ENCODE data around the gene IGSF8. TPM values are rescaled to one million over a fixed set of nuclear protein-coding genes. Genes with fewer than 3 reads are reported as not detected.
"Not testable (repeated sequence)": the region's sequence is repeated elsewhere in the genome, so short reads cannot be mapped to it uniquely, and the experiment has no call there.

Gene IGSF8
- total and polyA plus RNA-seq, 2 donors (not counting 3 experiments of a cell fraction or from before 2014, with no cell fraction given): 9.5 to 17.5 TPM

DNA sequence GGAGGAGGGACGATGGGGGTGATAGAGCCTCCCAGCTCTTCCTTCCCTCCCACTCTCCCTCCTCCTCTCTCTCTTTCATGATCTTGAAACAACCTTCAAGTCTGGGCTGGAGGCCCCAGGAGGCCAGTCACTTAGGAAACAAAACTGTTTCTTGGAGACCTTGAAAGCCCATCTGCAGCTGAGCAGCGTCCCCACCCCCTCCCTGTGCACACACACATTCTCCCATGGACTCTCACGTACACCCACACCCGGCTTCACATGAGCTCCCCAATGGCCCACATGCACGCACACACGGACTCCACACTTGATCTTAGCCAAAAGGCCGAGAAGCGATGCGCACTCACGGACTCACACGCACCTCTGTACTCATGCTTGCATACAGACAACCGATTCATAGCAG lies 13.9 kb upstream of the IGSF8 start:
- dilution Hi-C loops (cut with MboI; ENCODE audit: extremely low pct_ligation_motif_present, low sequenced_read_pairs) (no loop called here), intact Hi-C loops (cut with micrococcal nuclease) (no loop called here)
- no peak for DNase-seq (ENCODE audit: low read depth, low spot score)
- H3K4me3 ChIP-seq (replicated peaks in 1 of 3; ENCODE audit: insufficient read depth in 1 of 3, low read depth in 1 of 3, low read length in 3 of 3): no peak overlapping the region
- TF ChIP-seq, protein P1, sequence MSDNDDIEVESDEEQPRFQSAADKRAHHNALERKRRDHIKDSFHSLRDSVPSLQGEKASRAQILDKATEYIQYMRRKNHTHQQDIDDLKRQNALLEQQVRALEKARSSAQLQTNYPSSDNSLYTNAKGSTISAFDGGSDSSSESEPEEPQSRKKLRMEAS (IDR thresholded peaks at IDR 0.05; ENCODE audit: insufficient read depth, insufficient read length): no peak
- TF ChIP-seq FOS (IDR thresholded peaks at IDR 0.05; ENCODE audit: borderline replicate concordance, insufficient read depth, low read length): no peak
- TF ChIP-seq EZH2 (IDR thresholded peaks at IDR 0.05; ENCODE audit: borderline replicate concordance, low read depth, low read length, severe bottlenecking): no peak
- TF ChIP-seq, protein P2, sequence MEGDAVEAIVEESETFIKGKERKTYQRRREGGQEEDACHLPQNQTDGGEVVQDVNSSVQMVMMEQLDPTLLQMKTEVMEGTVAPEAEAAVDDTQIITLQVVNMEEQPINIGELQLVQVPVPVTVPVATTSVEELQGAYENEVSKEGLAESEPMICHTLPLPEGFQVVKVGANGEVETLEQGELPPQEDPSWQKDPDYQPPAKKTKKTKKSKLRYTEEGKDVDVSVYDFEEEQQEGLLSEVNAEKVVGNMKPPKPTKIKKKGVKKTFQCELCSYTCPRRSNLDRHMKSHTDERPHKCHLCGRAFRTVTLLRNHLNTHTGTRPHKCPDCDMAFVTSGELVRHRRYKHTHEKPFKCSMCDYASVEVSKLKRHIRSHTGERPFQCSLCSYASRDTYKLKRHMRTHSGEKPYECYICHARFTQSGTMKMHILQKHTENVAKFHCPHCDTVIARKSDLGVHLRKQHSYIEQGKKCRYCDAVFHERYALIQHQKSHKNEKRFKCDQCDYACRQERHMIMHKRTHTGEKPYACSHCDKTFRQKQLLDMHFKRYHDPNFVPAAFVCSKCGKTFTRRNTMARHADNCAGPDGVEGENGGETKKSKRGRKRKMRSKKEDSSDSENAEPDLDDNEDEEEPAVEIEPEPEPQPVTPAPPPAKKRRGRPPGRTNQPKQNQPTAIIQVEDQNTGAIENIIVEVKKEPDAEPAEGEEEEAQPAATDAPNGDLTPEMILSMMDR (IDR thresholded peaks at IDR 0.05; ENCODE audit: extremely low read depth in 1 of 2, insufficient read depth in 1 of 2, low read depth in 1 of 2, low read length in 2 of 2): no peak
- TF ChIP-seq JUN (IDR thresholded peaks at IDR 0.05; ENCODE audit: borderline replicate concordance, insufficient read depth, insufficient read length, low read depth): no peak
- TF ChIP-seq MYC (IDR thresholded peaks at IDR 0.05; ENCODE audit: low read depth, low read length): no peak
- TF ChIP-seq POLR2A (IDR thresholded peaks at IDR 0.05; ENCODE audit: low read depth, low read length): no peak
- no peak for TF ChIP-seq POLR2AphosphoS5 (IDR thresholded peaks at IDR 0.05; ENCODE audit: insufficient read depth, low read depth, low read length)
- no peak for TF ChIP-seq GATA2 (IDR thresholded peaks at IDR 0.05; ENCODE audit: insufficient read depth, insufficient read length, low read depth, low read length)
- POLR2A ChIA-PET: no interaction called here
- no peaks in the 10 kb centered on the region for H3K9me1 ChIP-seq (replicated peaks; ENCODE audit: control insufficient read depth, extremely low read depth, insufficient read depth, low read length)
- H2AFZ ChIP-seq (ENCODE audit: low read depth, low read length): no peak overlapping the region
- peak; percentile 83 for FAIRE-seq
- no TSS peak for BruUV-seq (replicated peaks)
- CTCF ChIA-PET: interaction anchor here (1.7 kb wide), 1 partner anchor 140 kb away, joined by 8 read pairs; no protein-coding TSS in a partner anchor
- H4K20me1 ChIP-seq (replicated peaks; ENCODE audit: control insufficient read depth, extremely low read depth, insufficient read depth, low read length): no peaks in the 10 kb centered on the region
- no peaks in the 10 kb centered on the region for H3K4me1 ChIP-seq (ENCODE audit: control insufficient read depth, extremely low read depth, insufficient read depth, low read length)
- peaks cover 18 to 26% of the 10 kb centered on the region in 2 experiments for H3K27me3 ChIP-seq (ENCODE audit: control insufficient read depth in 2 of 2, insufficient read depth in 2 of 2, low read length in 2 of 2)
- H3K9me3 ChIP-seq (replicated peaks; ENCODE audit: control insufficient read depth, insufficient read depth, low read length): no peaks in the 10 kb centered on the region
- no peak overlapping the region for H3K9ac ChIP-seq (replicated peaks; ENCODE audit: extremely low read depth, insufficient read depth, low read length)
- no peaks in the 10 kb centered on the region for H3K79me2 ChIP-seq (ENCODE audit: control insufficient read depth, insufficient read depth, low read length)
- no peaks in the 10 kb centered on the region for H3K36me3 ChIP-seq (ENCODE audit: control insufficient read depth in 2 of 2, extremely low read depth in 1 of 2, insufficient read depth in 2 of 2, low read length in 2 of 2)
- H3K27ac ChIP-seq (ENCODE audit: insufficient read depth, low read depth, low read length): no peak overlapping the region
- H3K4me2 ChIP-seq (ENCODE audit: insufficient read depth, low read length): no peak overlapping the region

DNA sequence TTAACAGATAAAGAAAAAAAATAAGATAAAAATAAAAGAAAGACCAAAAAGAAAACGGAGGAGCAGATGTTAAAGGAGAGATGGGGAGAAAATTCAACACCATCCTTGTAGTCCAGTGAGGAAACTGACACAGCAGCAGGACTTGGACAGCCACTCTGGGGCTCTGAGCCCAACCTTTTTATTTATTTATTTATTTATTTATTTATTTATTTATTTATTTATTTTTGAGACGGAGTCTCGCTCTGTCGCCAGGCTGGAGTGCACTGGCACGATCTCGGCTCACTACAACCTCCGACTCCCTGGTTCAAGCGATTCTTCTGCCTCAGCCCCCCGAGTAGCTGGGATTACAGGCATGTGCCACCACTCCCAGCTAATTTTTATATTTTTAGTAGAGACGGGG lies 13.0 kb upstream of the IGSF8 start:
- H3K9me3 ChIP-seq (replicated peaks; ENCODE audit: control insufficient read depth, insufficient read depth, low read length); POLR2A ChIA-PET; H3K9ac ChIP-seq (replicated peaks; ENCODE audit: extremely low read depth, insufficient read depth, low read length); H4K20me1 ChIP-seq (replicated peaks; ENCODE audit: control insufficient read depth, extremely low read depth, insufficient read depth, low read length); H3K4me3 ChIP-seq (replicated peaks in 1 of 3; ENCODE audit: insufficient read depth in 1 of 3, low read depth in 1 of 3, low read length in 3 of 3); H2AFZ ChIP-seq (ENCODE audit: low read depth, low read length); H3K36me3 ChIP-seq (ENCODE audit: control insufficient read depth in 2 of 2, extremely low read depth in 1 of 2, insufficient read depth in 2 of 2, low read length in 2 of 2); dilution Hi-C loops (cut with MboI; ENCODE audit: extremely low pct_ligation_motif_present, low sequenced_read_pairs); intact Hi-C loops (cut with micrococcal nuclease); DNase-seq (ENCODE audit: low read depth, low spot score); H3K9me1 ChIP-seq (replicated peaks; ENCODE audit: control insufficient read depth, extremely low read depth, insufficient read depth, low read length); BruUV-seq (replicated peaks); H3K4me2 ChIP-seq (ENCODE audit: insufficient read depth, low read length); H3K79me2 ChIP-seq (ENCODE audit: control insufficient read depth, insufficient read depth, low read length); H3K4me1 ChIP-seq (ENCODE audit: control insufficient read depth, extremely low read depth, insufficient read depth, low read length); H3K27ac ChIP-seq (ENCODE audit: insufficient read depth, low read depth, low read length); FAIRE-seq: not testable (repeated sequence)
- CTCF ChIA-PET: interaction anchor here (1.2 to 4.5 kb wide), 3 partner anchors 141 to 265 kb away, joined by 3 to 28 read pairs (median 8); no protein-coding TSS in a partner anchor
- peaks cover 18 to 22% of the 10 kb centered on the region in 2 experiments for H3K27me3 ChIP-seq (ENCODE audit: control insufficient read depth in 2 of 2, insufficient read depth in 2 of 2, low read length in 2 of 2)
